Esophagus squamous epithelium (tissue), 5 donors: ENCODE data around the gene INSYN2A. TPM values are rescaled to one million over a fixed set of nuclear protein-coding genes. Genes with fewer than 3 reads are reported as not detected.

ENCODE experiments used
- DNase-seq: peaks from one replicate; lab custom pipeline; 2025; lab: John Stamatoyannopoulos, UW
- H3K27ac ChIP-seq, 4 donors: fragments of 200-600 bp; sonication (generic); one replicate each; pipeline ENCODE4 v1.5.1; 2016 to 2019; ENCODE audit warnings: mild to moderate bottlenecking in 1 of 4
- H3K27me3 ChIP-seq, 4 donors: fragments of 200-600 bp; sonication (generic); 1 replicate in 3 of 4; 2 replicates in 1 of 4; pipeline versions ENCODE4 v1.5.1 to v1.6.0; 2017 to 2021; ENCODE audit warnings: antibody characterized with exemption in 1 of 4
- H3K36me3 ChIP-seq, 3 donors: fragments of 200-600 bp; sonication (generic); one replicate each; pipeline ENCODE4 v1.5.1; 2016 to 2019
- H3K4me1 ChIP-seq, 3 donors: fragments of 200-600 bp; sonication (generic); one replicate each; pipeline ENCODE4 v1.5.1; 2017 to 2019
- H3K4me3 ChIP-seq, 4 donors: fragments of 200-600 bp; sonication (generic); 1 replicate in 3 of 4; 2 replicates in 1 of 4; pipeline ENCODE4 v1.5.1; 2016 to 2019; ENCODE audit warnings: mild to moderate bottlenecking in 2 of 4, moderate library complexity in 1 of 4
- H3K9me3 ChIP-seq, 3 donors: fragments of 200-600 bp; sonication (generic); one replicate each; pipeline ENCODE4 v1.5.1; 2016 to 2019
- CTCF ChIP-seq, 6 experiments: fragments of 450-650 bp in 4 of 6; fragments of 200-600 bp in 2 of 6; sonication (generic) in 2 of 6; IDR thresholded peaks; one replicate each; pipeline ENCODE4 v1.5.1; 2016 to 2019; ENCODE audit warnings: antibody characterized with exemption in 6 of 6, mild to moderate bottlenecking in 4 of 6, moderate library complexity in 4 of 6
- POLR2A ChIP-seq, 4 donors: fragments of 450-650 bp; IDR thresholded peaks; one replicate each; pipeline ENCODE4 v1.6.1; 2017; ENCODE audit warnings: antibody characterized with exemption in 4 of 4, mild to moderate bottlenecking in 4 of 4, moderate library complexity in 3 of 4
- WGBS, 2 donors: methylation state at CpG; one replicate each; pipeline ENCODE4 v1.1.5; 2018; 5-methylcytosine and 5-hydroxymethylcytosine counted together
- intact Hi-C: fragments of 100-400 bp; cut with DNase I; formaldehyde crosslinking; loops from one replicate; pipeline ENCODE4 v1.15.0; 2022
- total RNA-seq, 4 donors: library from RNA; depleted of rRNA; stranded (reverse); fragments of >200 nt; gene quantifications; one replicate each; pipeline ENCODE4 v1.1.0, GENCODE V29; 2016
- donor health status: DM: yes; HTN: yes; CAD: no.

The INSYN2A gene
- total RNA-seq, 4 donors from 2014 or later, result 0.19 TPM; not detected in 3

DNA sequence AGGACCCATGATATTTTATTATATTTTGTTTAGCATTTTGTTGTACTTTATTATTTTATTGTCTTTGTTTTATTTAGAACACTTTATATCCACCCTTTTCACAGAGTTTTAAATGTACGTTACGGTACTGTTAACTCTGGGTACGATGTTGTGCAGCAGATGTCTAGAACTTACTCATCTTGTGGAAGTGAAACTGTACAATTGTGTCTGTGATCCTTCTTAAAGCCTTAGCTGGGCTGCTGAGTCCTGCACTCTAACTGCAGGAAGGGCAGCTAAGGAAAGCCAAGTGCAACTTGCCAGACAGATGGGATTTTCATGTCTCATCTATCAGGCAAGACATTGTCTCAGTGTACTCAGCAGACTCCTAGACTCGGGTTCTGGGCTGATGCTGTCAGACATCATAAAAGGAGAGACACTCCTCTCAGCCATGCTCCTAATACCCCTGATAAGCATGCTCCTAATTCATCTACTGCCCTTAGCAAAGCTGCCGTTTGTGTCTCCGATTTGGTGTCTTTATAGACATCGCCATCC lies 14.6 kb upstream of the INSYN2A start:
- DNase-seq, result no peak
- WGBS, 2 donors, result 76 to 84% methylated on average over 7 of the region's 7 CpGs
- intact Hi-C loops, result no loop called here

DNA sequence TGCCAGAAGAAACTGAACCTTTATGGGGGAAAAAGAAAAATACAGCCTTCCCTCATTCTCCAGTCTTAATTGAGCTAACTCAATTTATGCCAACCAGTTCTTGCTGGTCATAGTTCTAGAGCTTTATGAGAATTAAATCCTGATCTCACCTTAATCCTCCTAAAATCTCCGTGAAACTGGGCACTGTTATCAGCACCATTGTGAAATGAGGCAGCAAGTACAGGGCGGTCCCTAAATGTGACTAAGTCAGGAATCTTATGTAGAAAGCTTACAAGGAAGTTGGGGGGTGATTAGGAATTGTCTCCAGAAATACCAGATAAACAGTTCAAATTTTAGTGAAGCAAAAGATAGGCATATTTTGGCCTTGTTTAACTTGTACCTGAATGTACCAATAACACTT lies 10.7 kb upstream of the INSYN2A start:
- DNase-seq, result no peak
- no peak for TF ChIP-seq CTCF (IDR thresholded peaks at IDR 0.05)
- no peak for TF ChIP-seq POLR2A (IDR thresholded peaks at IDR 0.05)
- no peaks in the 10 kb centered on the region for H3K27me3 ChIP-seq
- intact Hi-C loops, result no loop called here
- H3K4me3 ChIP-seq, result no peak overlapping the region
- H3K27ac ChIP-seq, result no peak overlapping the region
- peaks cover 0 to 7% (median 0%) of the 10 kb centered on the region in 3 donors for H3K4me1 ChIP-seq
- peaks cover 0 to 20% (median 0%) of the 10 kb centered on the region in 3 donors for H3K36me3 ChIP-seq
- no peaks in the 10 kb centered on the region for H3K9me3 ChIP-seq
- 49 to 50% methylated on average over 2 of the region's 2 CpGs for WGBS, 2 donors

More for the DNA sequence above, 14.6 kb upstream of the INSYN2A start:
- Histone ChIP-seq H3K4me1 (peaks cover 0 to 7% (median 0%) of the 10 kb centered on the region in 3 donors), H3K27me3 (no peaks in the 10 kb centered on the region), H3K4me3 (no peak overlapping the region), H3K9me3 (no peaks in the 10 kb centered on the region), H3K36me3 (peaks cover 0 to 5% (median 0%) of the 10 kb centered on the region in 3 donors), H3K27ac (no peak overlapping the region)
- TF ChIP-seq POLR2A (IDR thresholded peaks at IDR 0.05) (no peak), CTCF (IDR thresholded peaks at IDR 0.05) (no peak)

- Histone ChIP-seq H3K27me3 (no peaks in the 10 kb centered on the region), H3K9me3 (no peaks in the 10 kb centered on the region), H3K4me1 (peaks cover 0 to 7% (median 0%) of the 10 kb centered on the region in 3 donors), H3K27ac (no peak overlapping the region), H3K36me3 (peaks cover 0 to 23% (median 0%) of the 10 kb centered on the region in 3 donors), H3K4me3 (no peak overlapping the region)
- intact Hi-C loops, result no loop called here
- TF ChIP-seq CTCF (IDR thresholded peaks at IDR 0.05) (no peak), POLR2A (IDR thresholded peaks at IDR 0.05) (no peak)
- WGBS, 2 donors, result 92 to 98% methylated on average over 7 of the region's 7 CpGs
- no peak for DNase-seq
Observed at GRCh38 chr10:127203067-127203466, 6.7 kb upstream of the INSYN2A start.

DNA sequence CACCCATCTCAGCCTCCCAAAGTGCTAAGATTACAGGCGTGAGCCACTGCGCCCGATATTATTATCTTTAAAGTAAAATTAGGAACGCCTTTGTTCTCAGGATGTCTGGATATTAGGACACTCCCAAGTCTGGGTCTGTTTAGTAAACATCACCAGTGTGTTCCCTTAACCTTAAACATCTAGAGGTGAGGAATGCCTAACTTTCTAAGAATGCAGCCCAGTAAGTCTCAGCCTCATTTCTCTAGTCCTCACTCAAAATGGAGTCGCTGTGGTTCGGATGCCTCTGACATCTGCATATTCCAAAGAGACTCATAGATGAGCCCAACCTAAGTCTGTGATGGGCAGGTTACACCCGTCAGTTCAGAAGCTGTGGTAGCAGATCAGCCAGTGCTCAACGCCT lies 4.3 kb upstream of the INSYN2A start:
- intact Hi-C loops, result no loop called here
- H3K36me3 ChIP-seq, result peaks cover 0 to 23% (median 0%) of the 10 kb centered on the region in 3 donors
- no peak overlapping the region for H3K27ac ChIP-seq
- no peak overlapping the region for H3K4me3 ChIP-seq
- peaks cover 1 to 14% (median 12%) of the 10 kb centered on the region in 3 donors for H3K4me1 ChIP-seq
- DNase-seq, result no peak
- H3K9me3 ChIP-seq, result no peaks in the 10 kb centered on the region
- H3K27me3 ChIP-seq, result peaks cover 0 to 15% (median 0%) of the 10 kb centered on the region in 4 donors
- WGBS, 2 donors, result 93% methylated on average over 8 of the region's 8 CpGs
- TF ChIP-seq POLR2A (IDR thresholded peaks at IDR 0.05) (no peak), CTCF (IDR thresholded peaks at IDR 0.05) (no peak)

DNA sequence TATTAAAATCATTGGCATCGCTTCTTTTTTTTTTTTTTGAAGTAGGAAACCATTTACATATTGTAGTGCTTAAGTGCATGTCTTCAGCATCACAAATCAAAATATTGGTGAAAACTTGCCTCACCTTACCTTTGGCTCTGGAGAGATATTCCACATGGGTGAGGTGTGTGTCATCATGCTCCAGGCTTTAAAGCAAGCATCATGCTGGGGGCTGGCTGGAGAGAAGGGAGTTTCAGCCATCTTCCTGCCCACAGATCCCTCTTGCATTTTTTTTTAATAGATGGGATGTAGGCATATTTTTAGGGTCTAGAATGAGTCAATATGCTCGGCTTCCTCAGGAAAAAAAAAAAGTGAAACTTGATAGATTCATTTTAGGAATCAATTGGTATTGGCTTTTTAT lies 2.3 kb upstream of the INSYN2A start:
- no peak for TF ChIP-seq CTCF (IDR thresholded peaks at IDR 0.05)
- TF ChIP-seq POLR2A (IDR thresholded peaks at IDR 0.05), result no peak
- Histone ChIP-seq H3K4me1 (peaks cover 10 to 25% (median 22%) of the 10 kb centered on the region in 3 donors), H3K27me3 (peaks cover 0 to 32% (median 0%) of the 10 kb centered on the region in 4 donors), H3K4me3 (no peak overlapping the region), H3K36me3 (peaks cover 0 to 7% (median 0%) of the 10 kb centered on the region in 3 donors), H3K27ac (no peak overlapping the region), H3K9me3 (no peaks in the 10 kb centered on the region)
- WGBS, 2 donors, result 76 to 89% methylated on average over 2 of the region's 2 CpGs
- intact Hi-C loops, result no loop called here
- no peak for DNase-seq
